WTC11 (cell line): ENCODE data around the gene BIRC5. TPM values are rescaled to one million over a fixed set of nuclear protein-coding genes. Genes with fewer than 3 reads are reported as not detected.

Experiments
- ATAC-seq: fragments of 200-7000 bp; cut with Tn5 transposase; 2 replicates; pipeline ENCODE4 v1.10.0; 2021; ENCODE audit warnings: mild to moderate bottlenecking, moderate library complexity
- CTCF ChIA-PET: fragments of 300-600 bp; sonication (Branson Sonifier 250); formaldehyde crosslinking; loops from one replicate; lab custom pipeline; 2021; ENCODE audit warnings: antibody characterized with exemption; lab: Charles Lee
- POLR2A ChIA-PET: fragments of 350-600 bp; sonication (Branson Sonifier 250); formaldehyde crosslinking; loops from one replicate; lab custom pipeline; 2021; ENCODE audit warnings: antibody characterized with exemption; lab: Charles Lee
- DNase-seq: peaks from one replicate; pipeline ENCODE4 v3.0.0; 2021; ENCODE audit warnings: low spot score
- H3K27ac Mint-ChIP-seq: 2 replicates; pipeline ENCODE4 v1.8.0; 2021; ENCODE audit warnings: mixed read lengths
- H3K27me3 Mint-ChIP-seq: 2 replicates; pipeline ENCODE4 v1.8.0; 2021; ENCODE audit warnings: low read depth, mild to moderate bottlenecking, moderate library complexity, mixed read lengths
- H3K36me3 Mint-ChIP-seq: 2 replicates; pipeline ENCODE4 v1.8.0; 2021; ENCODE audit warnings: mixed read lengths
- H3K4me1 Mint-ChIP-seq: 2 replicates; pipeline ENCODE4 v1.8.0; 2022; ENCODE audit warnings: mixed read lengths
- H3K4me3 Mint-ChIP-seq: 2 replicates; pipeline ENCODE4 v1.8.0; 2021; ENCODE audit warnings: mild to moderate bottlenecking, moderate library complexity, mixed read lengths
- H3K9me3 Mint-ChIP-seq: 2 replicates; pipeline ENCODE4 v1.8.0; 2021; ENCODE audit warnings: mixed read lengths
- CDX4 ChIP-seq: fragments of 250-450 bp; sonication (Bioruptor Pico); IDR thresholded peaks from 2 replicates; pipeline ENCODE4 v1.9.0; 2021; ENCODE audit warnings: moderate library complexity, mild to moderate bottlenecking, inconsistent platforms, borderline replicate concordance
- E2F1 ChIP-seq: sonication (generic); formaldehyde crosslinking; IDR thresholded peaks from 2 replicates; pipeline ENCODE4 v1.8.0; 2022; ENCODE audit warnings: mild to moderate bottlenecking, missing genetic modification reagents
- FOXP4 ChIP-seq: sonication (generic); formaldehyde crosslinking; IDR thresholded peaks from 2 replicates; pipeline ENCODE4 v1.8.0; 2022; ENCODE audit warnings: mild to moderate bottlenecking, missing genetic modification reagents
- JAZF1 ChIP-seq: fragments of 250-450 bp; sonication (Bioruptor Pico); IDR thresholded peaks from 2 replicates; pipeline ENCODE4 v1.9.0; 2021; ENCODE audit warnings: moderate library complexity, mild to moderate bottlenecking, inconsistent platforms
- MAX ChIP-seq: sonication (generic); formaldehyde crosslinking; IDR thresholded peaks from 2 replicates; pipeline ENCODE4 v1.8.0; 2022; ENCODE audit warnings: mild to moderate bottlenecking, missing genetic modification reagents
- MXD4 ChIP-seq: fragments of 250-450 bp; sonication (Bioruptor Pico); IDR thresholded peaks from 2 replicates; pipeline ENCODE4 v1.8.0; 2021; ENCODE audit warnings: mild to moderate bottlenecking, moderate library complexity, borderline replicate concordance
- MYBL2 ChIP-seq: sonication (generic); formaldehyde crosslinking; IDR thresholded peaks from 2 replicates; pipeline ENCODE4 v1.8.1; 2023; ENCODE audit warnings: mild to moderate bottlenecking, moderate library complexity, missing genetic modification reagents
- NFATC4 ChIP-seq: fragments of 250-450 bp; sonication (Bioruptor Pico); IDR thresholded peaks from 2 replicates; pipeline ENCODE4 v1.9.0; 2021; ENCODE audit warnings: mild to moderate bottlenecking
- NR1H2 ChIP-seq: sonication (generic); formaldehyde crosslinking; IDR thresholded peaks from 2 replicates; pipeline ENCODE4 v1.9.0; 2021; ENCODE audit warnings: mild to moderate bottlenecking, moderate library complexity, missing genetic modification reagents
- SOX15 ChIP-seq: fragments of 250-450 bp; sonication (Bioruptor Pico); IDR thresholded peaks from 2 replicates; pipeline ENCODE4 v1.9.0; 2021; ENCODE audit warnings: mild to moderate bottlenecking
- TP53 ChIP-seq: sonication (generic); formaldehyde crosslinking; IDR thresholded peaks from 2 replicates; pipeline ENCODE4 v1.8.1; 2023; ENCODE audit warnings: mild to moderate bottlenecking, missing genetic modification reagents
- ZNF232 ChIP-seq: sonication (generic); formaldehyde crosslinking; IDR thresholded peaks from 2 replicates; pipeline ENCODE4 v1.8.0; 2022; ENCODE audit warnings: mild to moderate bottlenecking, missing genetic modification reagents
- ZNF317 ChIP-seq: sonication (generic); formaldehyde crosslinking; IDR thresholded peaks from 2 replicates; pipeline ENCODE4 v1.8.1; 2023; ENCODE audit warnings: low read depth, mild to moderate bottlenecking, moderate library complexity, missing genetic modification reagents, borderline replicate concordance
- ZNF423 ChIP-seq: fragments of 250-450 bp; sonication (Bioruptor Pico); IDR thresholded peaks from 2 replicates; pipeline ENCODE4 v2.1.2; 2022; ENCODE audit warnings: mild to moderate bottlenecking, moderate library complexity
- ZNF425 ChIP-seq: fragments of 250-450 bp; sonication (Bioruptor Pico); conservative IDR thresholded peaks from 2 replicates; pipeline ENCODE4 v1.9.0; 2021; ENCODE audit warnings: mild to moderate bottlenecking
- ZNF671 ChIP-seq: fragments of 250-450 bp; sonication (Bioruptor Pico); IDR thresholded peaks from 2 replicates; pipeline ENCODE4 v1.8.0; 2021; ENCODE audit warnings: mild to moderate bottlenecking
- total RNA-seq: library from RNA; stranded (reverse); gene quantifications from 3 replicates; pipeline ENCODE4 v1.2.3, GENCODE V29; 2021

BIRC5 gene
- total RNA-seq, 1 experiment from 2014 or later, result 115 TPM

GRCh38 chr17:78180083-78180482, 34.0 kb upstream of the BIRC5 start (continued):
- TF ChIP-seq JAZF1 (CRISPR knock-in tag) (no peak), MYBL2 (CRISPR knock-in tag) (no peak), TP53 (no peak), SOX15 (no peak), ZNF671 (no peak)

- POLR2A ChIA-PET, result no interaction called here
- no peaks in the 10 kb centered on the region for H3K9me3 Mint-ChIP-seq
- CTCF ChIA-PET, result interaction anchor here (1.2 kb wide), 1 partner anchor 26 kb away, joined by 5 read pairs; no protein-coding TSS in a partner anchor
- TF ChIP-seq ZNF232 (CRISPR knock-in tag) (no peak), ZNF317 (CRISPR knock-in tag) (no peak), CDX4 (CRISPR knock-in tag) (no peak), NR1H2 (CRISPR knock-in tag) (no peak), FOXP4 (CRISPR knock-in tag) (no peak), MAX (CRISPR knock-in tag) (no peak)
- peak overlapping the region; percentile 13 for H3K27ac Mint-ChIP-seq
- H3K36me3 Mint-ChIP-seq, result peaks cover 71% of the 10 kb centered on the region
- DNase-seq (no peak), ATAC-seq (no peak)
- peaks cover 26% of the 10 kb centered on the region for H3K4me1 Mint-ChIP-seq
- no peak overlapping the region for H3K4me3 Mint-ChIP-seq
- no peaks in the 10 kb centered on the region for H3K27me3 Mint-ChIP-seq
Measured at GRCh38 chr17:78180508-78180907, 33.5 kb upstream of the BIRC5 start.

GRCh38 chr17:78182504-78182903, 31.5 kb upstream of the BIRC5 start:
- DNase-seq (no peak), ATAC-seq (no peak)
- TF ChIP-seq MXD4 (no peak), NFATC4 (CRISPR knock-in tag) (no peak), ZNF425 (no peak), MAX (CRISPR knock-in tag) (no peak), E2F1 (CRISPR knock-in tag) (no peak), ZNF423 (CRISPR knock-in tag) (no peak)
- no peaks in the 10 kb centered on the region for H3K9me3 Mint-ChIP-seq
- H3K36me3 Mint-ChIP-seq, result peaks cover 71% of the 10 kb centered on the region
- no peak overlapping the region for H3K4me3 Mint-ChIP-seq
- POLR2A ChIA-PET, result interaction anchor here (0.7 kb wide), 1 partner anchor 11 kb away, joined by 7 read pairs; no protein-coding TSS in a partner anchor
- no peaks in the 10 kb centered on the region for H3K27me3 Mint-ChIP-seq
- CTCF ChIA-PET, result interaction anchor here (1.1 to 1.7 kb wide), 2 partner anchors 24 to 69 kb away, joined by 3 to 4 read pairs; no protein-coding TSS in a partner anchor
- peaks cover 18% of the 10 kb centered on the region for H3K4me1 Mint-ChIP-seq
- no peak overlapping the region for H3K27ac Mint-ChIP-seq
